ENCODE measurements around the gene S100A13. TPM values are rescaled to one million over a fixed set of nuclear protein-coding genes. Genes with fewer than 3 reads are reported as not detected.

The S100A13 gene
- total RNA-seq, 4 donors from 2014 or later: 28.0 to 55.4 (median 43.1) TPM

- peaks cover 21% of the 10 kb centered on the region for H3K36me3 ChIP-seq
- no peak for TF ChIP-seq EP300 (IDR thresholded peaks at IDR 0.05)
- peak overlapping the region; percentile 100 for H3K27ac ChIP-seq
- no peaks in the 10 kb centered on the region for H3K9me3 ChIP-seq
- WGBS: 41% methylated on average over 18 of the region's 18 CpGs
- peak overlapping the region; percentile 87 for H3K4me3 ChIP-seq
- H3K4me1 ChIP-seq: peaks cover 51% of the 10 kb centered on the region
- no peak for DNase-seq (ENCODE audit: low spot score in 2 of 2)
- H3K27me3 ChIP-seq: no peaks in the 10 kb centered on the region
These were observed 6.0 kb upstream of the S100A13 start for GRCh38 chr1:153633161-153633753.

- Histone ChIP-seq H3K36me3 (peaks cover 2% of the 10 kb centered on the region), H3K27me3 (no peaks in the 10 kb centered on the region), H3K4me1 (peaks cover 61% of the 10 kb centered on the region), H3K27ac (no peak overlapping the region), H3K9me3 (no peaks in the 10 kb centered on the region), H3K4me3 (no peak overlapping the region)
- TF ChIP-seq EP300 (IDR thresholded peaks at IDR 0.05) (no peak), POLR2AphosphoS5 (IDR thresholded peaks at IDR 0.05) (no peak), POLR2A (IDR thresholded peaks at IDR 0.05) (no peak)
- TF ChIP-seq, protein P1, sequence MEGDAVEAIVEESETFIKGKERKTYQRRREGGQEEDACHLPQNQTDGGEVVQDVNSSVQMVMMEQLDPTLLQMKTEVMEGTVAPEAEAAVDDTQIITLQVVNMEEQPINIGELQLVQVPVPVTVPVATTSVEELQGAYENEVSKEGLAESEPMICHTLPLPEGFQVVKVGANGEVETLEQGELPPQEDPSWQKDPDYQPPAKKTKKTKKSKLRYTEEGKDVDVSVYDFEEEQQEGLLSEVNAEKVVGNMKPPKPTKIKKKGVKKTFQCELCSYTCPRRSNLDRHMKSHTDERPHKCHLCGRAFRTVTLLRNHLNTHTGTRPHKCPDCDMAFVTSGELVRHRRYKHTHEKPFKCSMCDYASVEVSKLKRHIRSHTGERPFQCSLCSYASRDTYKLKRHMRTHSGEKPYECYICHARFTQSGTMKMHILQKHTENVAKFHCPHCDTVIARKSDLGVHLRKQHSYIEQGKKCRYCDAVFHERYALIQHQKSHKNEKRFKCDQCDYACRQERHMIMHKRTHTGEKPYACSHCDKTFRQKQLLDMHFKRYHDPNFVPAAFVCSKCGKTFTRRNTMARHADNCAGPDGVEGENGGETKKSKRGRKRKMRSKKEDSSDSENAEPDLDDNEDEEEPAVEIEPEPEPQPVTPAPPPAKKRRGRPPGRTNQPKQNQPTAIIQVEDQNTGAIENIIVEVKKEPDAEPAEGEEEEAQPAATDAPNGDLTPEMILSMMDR (IDR thresholded peaks at IDR 0.05): no peak
- no peak for DNase-seq (ENCODE audit: low spot score in 2 of 2)
- 72% methylated on average over 10 of the region's 10 CpGs for WGBS
These were observed 4.0 kb upstream of the S100A13 start for GRCh38 chr1:153631047-153632022.

GRCh38 chr1:153630384-153630783 lies 3.1 kb upstream of the S100A13 start:
- DNase-seq (ENCODE audit: low spot score in 2 of 2): no peak
- H3K27me3 ChIP-seq: no peaks in the 10 kb centered on the region
- 88% methylated on average over 7 of the region's 7 CpGs for WGBS
- H3K27ac ChIP-seq: peak overlapping the region; percentile 54
- H3K36me3 ChIP-seq: no peaks in the 10 kb centered on the region
- no peak overlapping the region for H3K4me3 ChIP-seq
- TF ChIP-seq POLR2AphosphoS5 (IDR thresholded peaks at IDR 0.05): no peak
- no peak for TF ChIP-seq POLR2A (IDR thresholded peaks at IDR 0.05)
- no peak for TF ChIP-seq EP300 (IDR thresholded peaks at IDR 0.05)
- TF ChIP-seq, protein P1 (IDR thresholded peaks at IDR 0.05): no peak
- H3K9me3 ChIP-seq: no peaks in the 10 kb centered on the region
- H3K4me1 ChIP-seq: peaks cover 63% of the 10 kb centered on the region

DNA sequence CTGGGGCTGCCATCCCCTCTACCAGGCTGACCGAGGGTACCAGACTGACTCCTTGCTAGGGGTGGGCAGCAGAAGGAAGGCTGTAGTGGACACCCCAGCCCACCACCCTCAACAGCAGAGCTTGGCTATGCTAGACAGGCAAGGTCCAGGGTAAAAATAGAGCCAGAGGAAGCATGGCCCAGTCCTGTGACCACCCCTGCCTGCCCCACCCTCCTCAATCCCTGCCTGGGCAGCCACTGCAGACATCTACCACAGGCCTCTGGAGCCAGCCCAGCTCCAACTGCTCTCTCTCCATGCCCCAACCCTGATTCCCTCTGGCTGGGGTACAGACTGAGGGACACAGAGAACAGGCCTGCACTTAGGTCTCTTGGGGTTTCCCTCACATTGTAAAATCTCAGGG lies 2.7 kb upstream of the S100A13 start:
- no peak for DNase-seq (ENCODE audit: low spot score in 2 of 2)
- peak overlapping the region; percentile 54 for H3K27ac ChIP-seq
- H3K36me3 ChIP-seq: peaks cover 1% of the 10 kb centered on the region
- 100% methylated on average over 1 of the region's 1 CpG for WGBS
- no peaks in the 10 kb centered on the region for H3K9me3 ChIP-seq
- H3K4me1 ChIP-seq: peaks cover 63% of the 10 kb centered on the region
- TF ChIP-seq, protein P1 (IDR thresholded peaks at IDR 0.05): no peak
- TF ChIP-seq EP300 (IDR thresholded peaks at IDR 0.05) (no peak), POLR2A (IDR thresholded peaks at IDR 0.05) (no peak), POLR2AphosphoS5 (IDR thresholded peaks at IDR 0.05) (no peak)
- H3K4me3 ChIP-seq: no peak overlapping the region
- H3K27me3 ChIP-seq: no peaks in the 10 kb centered on the region

DNA sequence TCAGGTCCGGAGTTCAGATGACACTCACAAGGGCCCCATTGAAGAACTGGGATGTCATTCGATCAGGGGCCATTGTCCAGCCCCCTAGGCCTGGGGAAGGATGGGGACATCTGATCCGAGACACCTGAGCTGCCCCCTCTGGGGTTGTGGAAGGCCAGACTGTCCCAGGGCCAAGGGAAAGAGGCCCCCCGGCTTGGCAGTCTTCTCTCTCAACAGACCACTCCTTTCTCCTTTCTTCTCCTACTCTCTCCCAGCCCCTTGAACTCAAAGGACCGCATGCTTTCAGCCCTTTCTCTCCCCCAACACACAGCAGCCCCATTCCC lies 2.0 kb upstream of the S100A13 start:
- Histone ChIP-seq H3K9me3 (no peaks in the 10 kb centered on the region), H3K27ac (no peak overlapping the region), H3K4me3 (no peak overlapping the region), H3K27me3 (no peaks in the 10 kb centered on the region), H3K36me3 (peaks cover 7% of the 10 kb centered on the region), H3K4me1 (peaks cover 64% of the 10 kb centered on the region)
- WGBS: 86% methylated on average over 4 of the region's 5 CpGs
- DNase-seq (ENCODE audit: low spot score in 2 of 2): peak in 1 of 2 donors; percentile 60
- TF ChIP-seq, protein P1 (IDR thresholded peaks at IDR 0.05): no peak
- TF ChIP-seq POLR2AphosphoS5 (IDR thresholded peaks at IDR 0.05) (no peak), POLR2A (IDR thresholded peaks at IDR 0.05) (no peak), EP300 (IDR thresholded peaks at IDR 0.05) (no peak)

Data from suprapubic skin (tissue), 4 donors.